NCI-H128 (cell line): ENCODE measurements around the gene HDC.

Source experiments
- DNase-seq: peaks from one replicate; lab custom pipeline; 2025; ENCODE audit not compliant: unreplicated experiment; lab: John Stamatoyannopoulos, UW

HDC gene

DNA sequence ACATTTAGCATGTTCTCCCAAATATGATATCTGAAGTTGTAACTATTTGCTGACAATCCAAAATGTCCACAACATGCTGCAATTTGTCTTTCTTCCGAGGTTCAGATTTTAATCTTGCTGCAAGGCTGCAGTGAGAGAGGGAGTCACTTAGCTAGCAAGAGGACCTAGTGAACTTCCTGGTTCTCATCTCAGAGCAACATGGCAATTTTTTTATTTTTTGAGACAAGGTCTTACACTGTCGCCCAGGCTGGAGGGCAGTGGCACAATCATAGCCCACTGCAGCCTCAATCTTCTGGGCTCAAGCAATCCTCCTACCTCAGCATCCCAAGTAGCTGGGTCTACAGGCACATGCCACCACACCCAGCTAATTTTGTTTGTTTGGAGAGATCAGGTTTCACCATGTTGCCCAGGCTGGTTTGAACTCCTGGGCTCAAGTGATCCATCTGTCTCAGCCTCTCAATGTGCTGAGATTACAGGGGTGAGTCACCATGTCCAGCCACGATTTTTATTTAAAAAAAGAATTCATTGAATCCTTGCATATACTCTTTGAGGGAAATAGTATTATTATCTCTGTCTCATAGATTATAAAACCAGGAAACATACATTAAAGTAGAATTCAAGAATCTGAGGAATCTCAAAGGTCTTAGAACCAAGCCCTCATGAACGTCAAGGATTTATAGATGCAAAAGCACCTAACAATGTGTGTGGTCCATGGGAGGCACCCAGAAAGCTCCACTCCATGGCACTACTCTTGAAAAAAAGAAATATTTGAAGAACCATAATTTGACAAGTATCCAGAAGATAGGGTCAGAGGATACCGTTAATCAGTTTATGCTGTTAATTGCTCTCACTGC is 9.1 kb downstream of the HDC start:
- no peak for DNase-seq

DNA sequence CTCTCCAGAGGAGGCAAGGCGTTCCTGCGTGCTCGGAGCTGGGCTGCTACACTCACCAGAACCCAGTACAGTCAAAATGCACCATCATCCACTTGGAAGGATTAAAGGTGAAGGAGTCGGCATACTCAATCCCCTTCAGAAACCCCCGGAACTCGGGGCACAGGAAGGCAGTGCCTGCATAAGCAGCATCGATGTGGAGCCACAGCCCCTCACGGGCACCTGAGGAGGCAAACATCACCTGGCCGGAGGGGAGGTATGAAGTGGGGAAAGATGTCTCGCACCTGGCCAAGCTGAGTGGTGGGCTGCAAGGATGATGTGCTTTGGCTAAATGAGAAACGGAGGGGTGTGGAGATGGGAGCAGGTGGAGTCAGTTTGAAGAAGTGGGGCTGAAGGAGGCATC is 13.0 kb downstream of the HDC start:
- no peak for DNase-seq

DNA sequence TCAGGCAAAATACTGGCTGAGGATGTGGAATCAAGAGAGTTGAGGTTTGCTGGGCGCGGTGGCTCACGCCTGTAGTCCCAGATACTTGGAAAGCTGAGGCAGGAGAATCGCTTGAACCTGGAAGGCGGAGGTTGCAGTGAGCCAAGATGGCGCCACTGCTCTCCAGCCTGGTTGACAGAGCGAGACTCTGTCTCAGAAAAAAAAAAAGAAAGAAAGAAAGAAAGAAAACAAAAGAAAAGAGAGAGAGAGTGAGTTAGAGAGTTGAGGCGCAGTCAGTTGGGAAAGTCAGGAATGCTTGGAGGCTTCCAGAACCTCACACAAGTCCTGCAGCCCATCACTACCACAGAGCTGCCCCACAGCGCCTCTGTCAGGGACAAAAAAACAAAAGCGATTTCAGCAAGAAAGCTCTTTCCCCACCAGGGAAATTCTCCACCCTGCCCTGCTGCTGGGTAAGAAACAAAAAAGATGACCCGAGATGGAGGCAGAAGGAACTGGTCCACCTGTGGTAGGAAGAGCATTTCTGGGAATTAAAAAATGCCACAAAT is 13.8 kb downstream of the HDC start:
- no peak for DNase-seq

DNA sequence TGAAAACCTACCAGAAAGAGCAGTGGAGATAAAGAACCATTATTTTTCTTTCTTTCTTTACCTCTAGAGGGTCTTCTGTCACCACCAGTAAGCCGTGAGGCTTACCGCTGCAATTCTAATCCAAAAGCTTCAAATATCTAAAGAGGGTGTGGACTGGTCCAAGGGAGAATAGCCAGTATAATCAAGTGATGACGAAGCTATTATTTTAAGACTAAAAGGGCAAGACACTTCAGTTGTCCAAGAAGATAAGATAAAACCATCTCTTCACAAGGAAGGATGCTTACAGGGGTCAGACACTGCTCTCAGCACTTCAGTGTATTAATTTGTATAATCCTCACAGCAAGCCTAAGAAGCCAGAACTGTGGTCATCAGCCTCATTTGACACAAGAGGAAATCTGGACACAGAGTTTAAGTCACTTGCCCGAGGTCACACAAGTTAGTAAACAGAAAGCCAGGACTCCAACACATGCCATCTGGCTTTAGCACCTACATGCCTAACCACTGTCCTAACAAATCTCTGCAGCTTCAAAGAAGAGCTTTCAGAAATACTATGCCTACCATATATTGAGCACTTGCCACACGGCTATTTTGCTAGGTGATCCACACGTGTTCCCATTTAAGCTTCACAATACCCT is 14.6 kb downstream of the HDC start:
- no peak for DNase-seq

DNA sequence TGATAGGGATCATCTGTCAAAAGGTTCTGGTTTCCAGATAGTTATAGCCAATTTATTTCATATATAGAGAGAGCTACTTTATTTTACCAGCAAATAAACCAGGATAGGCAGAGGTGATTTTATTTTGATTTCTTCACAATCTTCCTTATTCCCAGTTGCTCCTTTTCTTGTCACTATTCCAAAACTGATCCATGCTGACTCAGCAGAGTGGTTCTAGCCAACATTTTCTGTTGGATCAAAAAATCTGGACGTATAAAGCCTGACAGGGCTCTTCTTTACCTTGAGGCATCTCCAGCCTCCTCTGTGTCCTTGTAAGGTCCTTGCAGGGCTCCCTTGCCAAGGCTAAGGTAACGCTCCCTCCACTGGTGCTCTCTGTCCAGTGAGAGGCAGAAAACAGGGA is 15.8 kb downstream of the HDC start:
- no peak for DNase-seq

DNA sequence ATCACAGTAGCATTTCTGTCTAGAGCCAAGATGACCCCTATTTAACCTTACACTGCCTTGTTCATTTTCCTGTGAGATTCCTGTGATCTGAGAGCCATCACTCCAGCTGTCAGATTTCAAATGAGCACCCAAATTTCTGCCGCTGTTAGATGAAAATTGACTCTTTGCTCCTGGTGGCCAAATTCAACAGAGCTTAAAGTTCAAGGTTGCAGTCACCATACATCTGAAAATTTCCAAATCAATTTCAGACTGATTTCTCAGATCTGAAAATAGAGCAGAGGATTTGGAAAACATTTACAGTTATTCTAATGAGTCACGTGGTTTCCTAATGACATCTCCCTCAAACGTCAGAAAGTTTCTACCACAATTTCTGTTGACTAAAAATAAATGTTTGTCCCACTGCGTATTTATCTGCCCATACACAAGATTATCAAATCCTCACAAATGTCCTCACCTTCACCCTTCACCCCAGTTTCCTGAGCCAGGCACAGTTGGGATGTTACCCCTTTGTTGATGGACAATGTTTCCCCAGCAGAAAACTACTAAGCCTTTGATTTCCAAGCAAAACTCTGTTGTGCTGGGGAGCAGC is 16.4 kb downstream of the HDC start:
- no peak for DNase-seq

DNA sequence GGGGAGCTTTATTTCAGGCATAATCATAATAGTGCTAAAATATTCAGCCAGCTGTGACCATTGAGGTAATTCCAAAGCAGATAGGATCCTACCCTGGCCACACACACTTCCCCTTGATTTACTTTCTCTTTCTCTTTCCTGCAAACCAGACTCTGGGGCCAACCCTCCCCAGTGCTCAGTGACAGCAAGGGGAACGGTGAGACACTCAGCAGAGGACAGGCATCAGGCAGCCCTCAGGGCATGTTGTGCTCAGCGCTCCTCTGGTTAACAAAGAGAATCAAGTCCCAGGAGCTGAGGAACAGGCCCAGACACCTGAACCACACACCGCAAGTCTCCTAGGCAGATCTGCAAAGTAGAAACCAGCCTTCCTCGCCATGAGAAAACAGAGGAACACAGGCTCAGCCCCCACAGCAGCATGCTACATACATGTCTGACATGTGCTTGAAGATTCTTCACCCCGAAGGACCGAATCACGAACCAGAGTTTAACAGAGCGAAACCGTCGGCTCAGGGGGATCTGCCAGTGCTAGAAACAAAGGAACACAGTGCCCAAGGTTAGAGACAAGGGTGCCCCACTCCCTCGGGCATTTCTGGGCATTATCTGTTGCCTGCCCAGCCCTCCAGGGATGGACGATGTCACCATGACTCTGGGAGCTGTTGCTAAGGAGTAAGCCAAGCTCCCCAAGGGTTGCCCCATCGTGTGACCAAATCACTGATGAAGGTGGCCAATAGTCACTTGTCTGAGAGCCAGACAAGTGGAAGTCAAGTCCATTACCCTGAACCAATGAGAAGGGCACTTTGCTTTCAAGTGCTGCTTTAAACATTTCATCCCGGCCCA is 17.5 kb downstream of the HDC start:
- DNase-seq = no peak

DNA sequence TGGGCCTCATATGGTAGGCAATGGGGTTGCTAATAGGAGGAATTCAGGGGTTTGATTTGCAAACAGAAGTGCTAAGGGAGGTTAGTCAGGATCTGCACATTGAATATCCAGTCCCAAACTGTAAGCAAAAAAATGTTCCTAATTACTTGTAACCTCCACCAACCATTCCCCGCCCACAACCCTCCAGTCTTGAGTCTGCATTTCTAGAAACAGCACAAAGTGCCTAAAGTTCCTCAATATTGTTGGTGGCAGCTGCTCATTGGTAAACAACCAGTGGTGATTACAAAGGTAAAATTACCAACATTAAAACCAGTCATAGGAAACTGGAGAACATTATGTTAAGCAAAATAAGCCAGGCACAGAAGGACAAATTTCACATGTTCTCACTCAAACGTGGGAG is 18.9 kb downstream of the HDC start:
- no peak for DNase-seq

DNA sequence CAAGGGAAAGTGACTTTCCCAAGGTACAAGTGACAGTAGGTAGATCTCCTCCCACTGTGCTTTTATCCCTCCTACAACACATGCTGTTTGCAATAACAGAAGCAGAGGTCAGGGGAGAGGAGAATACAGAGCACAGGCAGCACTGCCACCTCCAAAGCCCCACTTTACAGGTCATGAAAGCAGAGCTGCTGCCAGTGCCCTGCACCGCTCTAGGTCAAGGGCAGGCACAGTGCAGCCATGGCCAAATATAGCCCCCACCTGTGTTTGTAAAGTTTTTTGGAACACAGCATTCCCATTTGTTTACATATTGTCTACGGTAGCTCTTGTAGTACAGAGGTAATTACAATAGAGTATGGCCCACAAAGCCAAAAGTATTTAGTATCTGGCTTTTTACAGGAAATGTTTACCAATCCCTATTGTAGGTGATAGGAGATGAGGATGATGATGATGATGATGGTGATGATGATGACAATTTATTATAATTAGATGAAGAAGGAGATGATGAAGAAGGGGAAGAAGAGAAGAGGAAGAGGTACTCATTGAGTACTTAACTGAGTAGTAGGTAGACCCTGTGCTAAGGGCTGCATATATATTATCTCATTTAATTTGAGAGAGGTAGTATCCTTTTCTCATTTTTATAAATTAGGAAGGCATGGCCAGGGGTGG is 20.4 kb downstream of the HDC start:
- no peak for DNase-seq

DNA sequence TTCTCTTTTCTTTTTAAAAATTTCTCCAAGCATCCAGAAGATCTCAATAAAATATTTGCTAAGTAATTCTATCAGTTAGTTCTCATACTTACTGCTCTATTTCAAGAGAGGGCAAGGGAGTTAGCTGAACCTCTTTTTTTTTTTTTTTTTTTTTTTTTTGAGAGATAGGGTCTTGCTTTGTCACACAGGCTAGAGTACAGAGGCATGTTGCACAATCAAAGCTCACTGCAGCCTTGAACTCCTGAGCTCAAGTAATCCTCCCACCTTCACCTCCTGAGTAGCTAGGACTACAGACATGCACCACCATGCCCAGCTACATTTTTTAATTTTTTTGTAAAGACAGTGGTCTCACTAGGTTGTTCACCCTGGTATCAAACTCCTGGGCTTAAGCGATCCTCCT is 21.4 kb downstream of the HDC start:
- DNase-seq = no peak

DNA sequence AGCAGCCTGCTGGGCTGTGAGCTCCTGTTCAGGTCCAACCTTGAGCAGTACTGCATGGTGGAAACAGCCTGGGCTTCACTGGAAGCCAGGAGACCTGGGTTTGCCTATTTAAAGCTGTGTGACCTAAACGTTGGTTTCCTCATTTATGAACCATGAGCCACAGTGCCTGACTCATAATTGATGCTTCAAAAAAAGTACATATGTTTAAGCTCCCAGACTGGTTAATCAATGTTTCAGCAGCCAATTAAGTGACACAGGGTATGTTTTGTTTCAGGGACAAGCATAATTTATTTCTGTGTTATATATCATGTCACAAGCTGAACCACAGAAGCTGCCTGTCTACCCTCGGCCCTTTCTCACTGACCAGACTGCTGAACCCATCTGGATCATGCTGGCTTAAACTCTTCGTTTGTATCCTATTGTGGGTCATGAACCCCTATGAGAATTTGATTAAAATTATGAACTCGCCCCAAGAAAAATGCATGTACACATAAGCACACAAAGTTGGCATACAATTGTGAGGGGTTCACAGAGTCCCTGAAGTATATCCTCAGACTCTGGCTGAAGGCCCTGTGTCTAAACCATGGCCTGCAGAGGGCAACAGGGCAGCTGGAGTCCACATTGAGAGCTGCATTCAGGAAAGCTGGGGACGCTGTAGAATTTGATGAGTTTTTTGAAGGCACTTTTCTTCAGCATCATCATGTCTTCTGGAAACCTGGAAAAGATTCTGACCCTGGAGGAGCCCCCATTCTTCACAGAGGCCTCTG is 23.7 kb downstream of the HDC start:
- DNase-seq = no peak

DNA sequence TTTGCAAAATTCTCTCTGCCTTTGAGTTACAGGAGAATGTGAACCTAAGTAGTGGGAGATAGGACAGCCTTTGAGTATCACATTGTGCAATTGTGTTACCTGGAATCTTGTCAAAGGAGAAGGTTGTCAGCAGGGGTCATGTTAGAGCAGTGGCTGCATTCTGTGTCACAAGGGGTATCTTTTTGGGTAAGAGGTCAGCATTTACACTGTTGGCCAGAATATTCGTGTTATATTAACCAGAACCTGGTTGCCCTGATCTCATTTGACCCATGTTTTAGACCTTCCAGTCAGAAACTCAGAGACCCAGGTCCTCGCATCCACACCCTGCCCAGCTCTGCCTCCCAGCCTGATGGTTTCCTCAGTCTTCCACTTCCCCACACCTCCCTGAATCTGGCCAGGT is 27.3 kb downstream of the HDC start:
- DNase-seq = no peak

DNA sequence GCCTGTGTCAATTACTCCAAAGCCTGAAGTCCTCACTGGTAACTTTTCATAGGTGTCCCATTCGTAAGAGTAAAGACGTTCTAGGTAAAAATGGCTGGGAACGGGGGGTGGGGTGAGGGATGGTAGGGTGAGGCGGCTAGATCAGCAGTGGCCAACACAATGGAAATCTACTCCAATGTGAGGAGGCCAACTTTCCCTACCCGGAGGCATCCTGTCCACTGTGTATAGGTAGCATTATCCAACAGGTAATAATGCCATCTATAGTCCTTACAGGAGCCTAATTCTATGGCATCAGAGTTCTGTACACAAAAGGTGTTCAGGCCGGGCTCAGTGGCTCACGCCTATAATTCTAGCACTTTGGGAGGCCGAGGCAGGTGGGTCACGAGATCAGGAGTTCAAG is 29.1 kb downstream of the HDC start:
- DNase-seq = no peak

DNA sequence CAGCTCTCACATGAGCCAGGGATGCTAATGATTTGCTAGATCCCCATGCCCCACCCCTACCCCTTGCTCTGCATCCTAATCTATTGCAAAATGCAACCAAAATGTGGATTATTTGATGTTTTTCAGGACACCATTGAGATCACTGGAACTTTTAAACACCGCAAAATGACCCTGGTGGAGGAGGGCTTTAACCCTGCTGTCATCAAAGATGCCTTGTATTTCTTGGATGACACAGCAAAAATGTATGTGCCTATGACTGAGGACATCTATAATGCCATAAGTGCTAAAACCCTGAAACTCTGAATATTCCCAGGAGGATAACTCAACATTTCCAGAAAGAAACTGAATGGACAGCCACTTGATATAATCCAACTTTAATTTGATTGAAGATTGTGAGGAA is 29.7 kb downstream of the HDC start:
- no peak for DNase-seq

DNA sequence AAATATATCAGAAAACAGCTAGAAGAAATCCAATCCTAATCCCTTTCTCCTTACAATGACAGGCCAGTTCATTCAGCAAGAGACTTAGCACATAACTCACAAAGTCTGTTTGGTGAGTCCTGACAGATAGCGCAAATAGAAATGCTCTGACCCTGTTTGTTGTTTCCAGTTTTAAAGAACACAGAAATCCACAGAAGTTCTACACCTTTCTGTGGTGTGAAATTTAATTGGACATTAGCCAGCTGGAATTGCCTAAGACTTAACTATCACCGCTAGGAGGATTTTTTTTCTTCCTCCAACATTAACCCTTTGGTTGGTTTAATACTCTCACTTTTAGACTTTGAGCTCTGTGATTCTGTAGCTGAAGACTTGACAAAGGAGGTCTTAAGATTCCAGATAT is 30.8 kb downstream of the HDC start:
- DNase-seq = no peak

DNA sequence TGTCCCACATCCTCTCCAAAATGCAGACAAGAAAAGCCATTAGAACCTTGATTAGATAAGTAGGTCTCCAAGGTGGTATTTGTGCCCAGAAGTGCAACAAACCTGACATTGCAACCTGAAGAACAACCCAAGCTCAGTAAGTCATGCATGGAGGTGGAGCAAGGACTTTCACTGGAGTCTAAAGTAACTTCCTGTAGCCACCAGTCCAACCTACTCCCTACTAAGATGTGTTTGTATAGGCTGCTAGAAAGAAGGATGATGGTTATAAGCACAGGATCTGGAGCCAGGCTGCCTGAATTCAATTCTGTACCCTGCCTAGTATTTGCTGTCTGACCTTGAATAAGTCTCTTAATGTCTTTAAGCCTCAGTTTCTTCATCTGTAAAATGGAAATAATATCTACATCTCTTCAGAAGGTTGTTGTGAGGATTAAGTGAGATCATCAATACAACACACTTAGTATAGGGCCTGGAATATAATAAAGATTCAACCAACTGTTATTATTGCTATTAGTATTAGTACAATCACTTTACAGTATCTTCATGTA is 32.3 kb downstream of the HDC start:
- no peak for DNase-seq

DNA sequence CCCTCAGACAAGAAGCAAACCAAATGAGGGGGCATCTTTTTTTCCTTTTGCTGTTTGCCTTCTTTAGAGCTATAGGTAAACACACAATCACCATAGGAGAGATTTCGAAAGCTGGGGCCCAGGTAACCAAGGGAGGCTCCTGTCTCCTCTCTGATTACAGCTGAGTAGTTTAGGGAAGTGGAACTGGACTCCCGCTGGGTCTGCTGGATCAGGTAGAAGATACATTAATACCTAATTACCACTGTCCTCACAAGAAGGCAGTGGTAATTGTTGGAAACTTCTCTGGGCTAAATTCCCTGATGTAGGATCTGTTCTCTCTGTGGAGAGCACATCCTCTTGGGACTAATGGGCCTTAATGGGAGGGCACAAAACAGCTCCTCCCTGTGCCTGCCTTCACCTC is 32.7 kb downstream of the HDC start:
- DNase-seq = no peak

DNA sequence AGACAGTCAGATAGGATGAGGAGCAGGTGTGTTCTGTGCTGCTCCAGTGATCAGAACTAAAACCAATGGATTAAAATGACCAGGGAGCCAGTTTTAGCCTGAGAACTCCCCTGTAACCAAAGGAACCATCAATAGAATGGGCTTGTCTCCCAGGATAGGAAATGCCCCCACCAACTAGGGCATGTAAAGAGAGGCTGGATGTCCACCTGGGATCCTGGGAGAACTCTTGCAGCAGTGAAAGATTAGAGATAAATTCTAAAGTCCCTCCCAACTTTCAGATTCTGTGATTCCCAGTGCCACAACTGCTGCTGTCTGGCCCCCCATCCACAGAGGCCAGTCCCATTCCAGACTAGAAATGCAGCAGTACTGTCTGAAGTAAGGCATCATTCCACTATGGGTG is 33.8 kb downstream of the HDC start:
- no peak for DNase-seq

DNA sequence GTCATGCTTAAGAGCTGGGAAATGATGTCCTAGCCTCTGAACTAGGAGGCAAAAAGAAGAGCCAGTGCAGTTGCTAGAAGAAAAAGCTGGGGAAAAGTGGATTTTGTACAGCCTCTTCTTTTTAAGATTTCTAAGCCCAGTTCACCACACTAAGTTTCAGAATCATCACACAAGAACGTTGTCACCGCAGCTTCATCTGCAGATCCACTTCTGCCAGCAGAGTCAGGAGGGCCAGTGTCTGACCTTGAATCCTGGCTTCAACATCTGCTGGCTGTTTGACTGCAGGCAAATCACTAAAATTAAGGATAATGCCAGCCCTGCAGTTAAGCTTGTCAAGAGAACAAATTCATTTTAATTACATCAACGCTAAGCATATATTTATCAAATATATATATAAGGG is 36.2 kb downstream of the HDC start:
- DNase-seq = no peak

DNA sequence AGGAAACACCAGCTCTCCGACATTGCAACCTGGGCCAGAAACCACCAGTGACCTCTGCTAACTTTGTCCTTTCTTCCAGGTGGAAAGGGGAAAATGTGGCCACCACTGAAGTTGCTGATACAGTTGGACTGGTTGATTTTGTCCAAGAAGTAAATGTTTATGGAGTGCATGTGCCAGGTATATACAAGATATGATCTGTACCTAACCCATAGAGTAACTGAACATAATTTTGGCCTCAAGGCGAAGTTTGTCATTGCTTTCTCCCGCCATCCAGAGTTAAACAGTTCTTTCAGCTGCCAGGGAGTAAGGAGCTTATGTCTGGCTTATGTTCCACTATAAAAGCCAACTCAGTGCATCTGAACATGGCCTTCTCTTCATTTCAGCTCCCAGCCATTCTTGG is 36.7 kb downstream of the HDC start:
- no peak for DNase-seq
